OCI-LY1 (cell line): Measurements from ENCODE around the gene RAB3D.

Experiments
- EZH2 ChIP-seq: fragments of 200-600 bp; sonication (generic), shearing (Covaris generic); IDR thresholded peaks from 2 replicates; pipeline ENCODE4 v1.8.0; 2017; ENCODE audit warnings: borderline replicate concordance, mixed run types, mild to moderate bottlenecking, antibody characterized with exemption, low read length, moderate library complexity, mixed read lengths
- TF ChIP-seq, protein P1 (sequence below): fragments of 200-600 bp; sonication (generic), shearing (Covaris generic); IDR thresholded peaks from 2 replicates; pipeline ENCODE4 v1.5.1; 2017; ENCODE audit warnings: mild to moderate bottlenecking, antibody characterized with exemption, low read length, moderate library complexity, mixed read lengths

DNA sequence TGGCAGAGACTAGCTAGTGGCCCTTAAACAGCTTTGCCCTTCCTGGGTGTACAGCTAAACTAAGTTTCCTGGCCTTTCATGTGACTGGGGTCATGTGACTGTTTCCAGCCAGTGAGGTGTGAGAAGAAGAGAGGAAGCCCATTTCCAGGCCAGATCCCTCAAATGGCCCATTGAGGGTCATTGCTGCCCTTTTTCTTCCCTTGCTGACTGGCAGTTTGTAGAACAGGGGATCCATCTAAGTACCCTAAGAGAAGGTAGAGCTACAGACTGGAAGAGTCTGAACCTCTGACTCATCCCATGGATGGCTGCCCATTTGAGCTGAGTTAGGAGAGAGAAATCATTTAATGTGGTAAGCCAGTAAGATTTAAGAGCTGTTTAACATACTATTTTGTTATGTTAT lies 37.8 kb upstream of the RAB3D start:
- TF ChIP-seq, protein P1, sequence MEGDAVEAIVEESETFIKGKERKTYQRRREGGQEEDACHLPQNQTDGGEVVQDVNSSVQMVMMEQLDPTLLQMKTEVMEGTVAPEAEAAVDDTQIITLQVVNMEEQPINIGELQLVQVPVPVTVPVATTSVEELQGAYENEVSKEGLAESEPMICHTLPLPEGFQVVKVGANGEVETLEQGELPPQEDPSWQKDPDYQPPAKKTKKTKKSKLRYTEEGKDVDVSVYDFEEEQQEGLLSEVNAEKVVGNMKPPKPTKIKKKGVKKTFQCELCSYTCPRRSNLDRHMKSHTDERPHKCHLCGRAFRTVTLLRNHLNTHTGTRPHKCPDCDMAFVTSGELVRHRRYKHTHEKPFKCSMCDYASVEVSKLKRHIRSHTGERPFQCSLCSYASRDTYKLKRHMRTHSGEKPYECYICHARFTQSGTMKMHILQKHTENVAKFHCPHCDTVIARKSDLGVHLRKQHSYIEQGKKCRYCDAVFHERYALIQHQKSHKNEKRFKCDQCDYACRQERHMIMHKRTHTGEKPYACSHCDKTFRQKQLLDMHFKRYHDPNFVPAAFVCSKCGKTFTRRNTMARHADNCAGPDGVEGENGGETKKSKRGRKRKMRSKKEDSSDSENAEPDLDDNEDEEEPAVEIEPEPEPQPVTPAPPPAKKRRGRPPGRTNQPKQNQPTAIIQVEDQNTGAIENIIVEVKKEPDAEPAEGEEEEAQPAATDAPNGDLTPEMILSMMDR = no peak
- no peak for TF ChIP-seq EZH2
